Activated gamma-delta T cell (primary cell): ENCODE data around the gene TTC14.

Experiments
- DNase-seq: peaks from one replicate; lab custom pipeline; 2025; lab: John Stamatoyannopoulos, UW

TTC14 gene

GRCh38 chr3:180633722-180634121 is 31.8 kb downstream of the TTC14 start:
- DNase-seq: no peak

GRCh38 chr3:180640987-180641386 is 39.0 kb downstream of the TTC14 start:
- DNase-seq: no peak

GRCh38 chr3:180646187-180646790 is 44.3 kb downstream of the TTC14 start:
- no peak for DNase-seq

- no peak for DNase-seq
Measured at GRCh38 chr3:180656406-180656805, 54.4 kb downstream of the TTC14 start.

GRCh38 chr3:180657094-180657493 is 55.1 kb downstream of the TTC14 start:
- no peak for DNase-seq
